ENCODE measurements around the gene MAP2K7.

The MAP2K7 gene

DNA sequence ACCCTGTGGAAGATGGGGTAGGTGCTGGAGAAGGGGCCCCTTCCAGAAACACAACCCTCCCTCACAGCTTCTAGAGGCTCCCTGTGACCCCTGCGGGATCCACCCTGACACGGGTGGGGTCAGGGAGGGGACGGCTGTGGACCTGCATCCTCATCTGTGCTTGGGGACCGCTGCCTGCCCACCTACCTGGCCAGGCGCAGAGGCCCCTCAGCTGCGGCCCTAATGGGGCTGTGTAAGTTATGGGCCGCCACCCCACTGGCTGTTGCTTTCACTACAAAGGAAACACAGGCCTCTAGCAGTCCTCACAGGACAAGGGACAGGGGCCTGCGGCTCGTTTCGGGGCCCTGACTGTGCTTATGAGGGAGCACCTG is 29.2 kb downstream of the MAP2K7 start:
- H2AFZ ChIP-seq (ENCODE audit: low read length) = no peak overlapping the region
- H3K79me2 ChIP-seq (ENCODE audit: insufficient read depth, low read length) = no peaks in the 10 kb centered on the region
- H3K4me2 ChIP-seq (ENCODE audit: low read depth, low read length, poor library complexity, severe bottlenecking) = no peak overlapping the region
- H3K9me2 ChIP-seq (replicated peaks; ENCODE audit: low read depth, low read length) = no peaks in the 10 kb centered on the region
- H3F3A ChIP-seq (ENCODE audit: low read depth) = no peaks in the 10 kb centered on the region
- H3K9ac ChIP-seq (ENCODE audit: low read depth, low read length, poor library complexity, severe bottlenecking) = no peak overlapping the region
- TF ChIP-seq, protein P1, sequence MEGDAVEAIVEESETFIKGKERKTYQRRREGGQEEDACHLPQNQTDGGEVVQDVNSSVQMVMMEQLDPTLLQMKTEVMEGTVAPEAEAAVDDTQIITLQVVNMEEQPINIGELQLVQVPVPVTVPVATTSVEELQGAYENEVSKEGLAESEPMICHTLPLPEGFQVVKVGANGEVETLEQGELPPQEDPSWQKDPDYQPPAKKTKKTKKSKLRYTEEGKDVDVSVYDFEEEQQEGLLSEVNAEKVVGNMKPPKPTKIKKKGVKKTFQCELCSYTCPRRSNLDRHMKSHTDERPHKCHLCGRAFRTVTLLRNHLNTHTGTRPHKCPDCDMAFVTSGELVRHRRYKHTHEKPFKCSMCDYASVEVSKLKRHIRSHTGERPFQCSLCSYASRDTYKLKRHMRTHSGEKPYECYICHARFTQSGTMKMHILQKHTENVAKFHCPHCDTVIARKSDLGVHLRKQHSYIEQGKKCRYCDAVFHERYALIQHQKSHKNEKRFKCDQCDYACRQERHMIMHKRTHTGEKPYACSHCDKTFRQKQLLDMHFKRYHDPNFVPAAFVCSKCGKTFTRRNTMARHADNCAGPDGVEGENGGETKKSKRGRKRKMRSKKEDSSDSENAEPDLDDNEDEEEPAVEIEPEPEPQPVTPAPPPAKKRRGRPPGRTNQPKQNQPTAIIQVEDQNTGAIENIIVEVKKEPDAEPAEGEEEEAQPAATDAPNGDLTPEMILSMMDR (conservative IDR thresholded peaks at IDR 0.05; ENCODE audit: low read length) = no peak
- TF ChIP-seq EZH2phosphoT487 (IDR thresholded peaks at IDR 0.05; ENCODE audit: borderline replicate concordance) = no peak
- no peaks in the 10 kb centered on the region for H3K27me3 ChIP-seq (ENCODE audit: insufficient read depth, low read length, poor library complexity, severe bottlenecking)
- H3K9me3 ChIP-seq (ENCODE audit: insufficient read depth, low read depth, low read length) = no peaks in the 10 kb centered on the region
- H4K20me1 ChIP-seq (ENCODE audit: insufficient read depth, low read length, poor library complexity, severe bottlenecking) = no peaks in the 10 kb centered on the region
- no peak overlapping the region for H3K4me3 ChIP-seq (ENCODE audit: low read length, poor library complexity, severe bottlenecking)
- peaks cover 44% of the 10 kb centered on the region; the same call in 1 of the 2 replicates for H3K36me3 ChIP-seq (ENCODE audit: insufficient read depth, low read length)
- H3K4me1 ChIP-seq (ENCODE audit: insufficient read depth, low read length, poor library complexity, severe bottlenecking) = no peaks in the 10 kb centered on the region

DNA sequence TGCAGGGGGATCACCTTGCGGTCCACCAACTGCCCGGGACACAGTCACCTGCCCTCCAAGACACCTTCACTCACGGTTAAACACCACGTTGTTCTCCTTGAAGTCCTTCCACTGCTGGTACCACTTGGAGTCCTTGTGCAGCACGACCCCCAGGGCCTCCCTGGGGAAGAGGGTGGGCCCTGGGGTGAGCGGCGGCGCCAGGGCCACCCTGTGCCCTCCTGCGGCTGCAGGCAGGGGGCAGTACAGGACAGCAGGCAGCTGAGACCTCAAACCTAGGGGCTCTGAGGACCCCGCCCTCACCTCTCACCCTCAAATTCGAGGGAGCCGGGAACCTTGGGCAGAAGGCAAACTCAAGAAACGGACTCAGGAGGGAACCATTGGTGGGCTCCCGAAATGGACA is 29.7 kb downstream of the MAP2K7 start:
- Histone ChIP-seq H3K9me2 (replicated peaks; ENCODE audit: low read depth, low read length) (no peaks in the 10 kb centered on the region), H3K4me2 (ENCODE audit: low read depth, low read length, poor library complexity, severe bottlenecking) (no peak overlapping the region), H3K9ac (ENCODE audit: low read depth, low read length, poor library complexity, severe bottlenecking) (no peak overlapping the region), H2AFZ (ENCODE audit: low read length) (no peak overlapping the region), H3F3A (ENCODE audit: low read depth) (no peaks in the 10 kb centered on the region), H3K4me1 (ENCODE audit: insufficient read depth, low read length, poor library complexity, severe bottlenecking) (no peaks in the 10 kb centered on the region), H3K36me3 (ENCODE audit: insufficient read depth, low read length) (peaks cover 48% of the 10 kb centered on the region; the same call in 1 of the 2 replicates), H3K27me3 (ENCODE audit: insufficient read depth, low read length, poor library complexity, severe bottlenecking) (no peaks in the 10 kb centered on the region), H4K20me1 (ENCODE audit: insufficient read depth, low read length, poor library complexity, severe bottlenecking) (no peaks in the 10 kb centered on the region), H3K4me3 (ENCODE audit: low read length, poor library complexity, severe bottlenecking) (no peak overlapping the region), H3K79me2 (ENCODE audit: insufficient read depth, low read length) (no peaks in the 10 kb centered on the region), H3K9me3 (ENCODE audit: insufficient read depth, low read depth, low read length) (no peaks in the 10 kb centered on the region)
- TF ChIP-seq EZH2phosphoT487 (IDR thresholded peaks at IDR 0.05; ENCODE audit: borderline replicate concordance) = no peak
- TF ChIP-seq, protein P1 (conservative IDR thresholded peaks at IDR 0.05; ENCODE audit: low read length) = peak; percentile 41

DNA sequence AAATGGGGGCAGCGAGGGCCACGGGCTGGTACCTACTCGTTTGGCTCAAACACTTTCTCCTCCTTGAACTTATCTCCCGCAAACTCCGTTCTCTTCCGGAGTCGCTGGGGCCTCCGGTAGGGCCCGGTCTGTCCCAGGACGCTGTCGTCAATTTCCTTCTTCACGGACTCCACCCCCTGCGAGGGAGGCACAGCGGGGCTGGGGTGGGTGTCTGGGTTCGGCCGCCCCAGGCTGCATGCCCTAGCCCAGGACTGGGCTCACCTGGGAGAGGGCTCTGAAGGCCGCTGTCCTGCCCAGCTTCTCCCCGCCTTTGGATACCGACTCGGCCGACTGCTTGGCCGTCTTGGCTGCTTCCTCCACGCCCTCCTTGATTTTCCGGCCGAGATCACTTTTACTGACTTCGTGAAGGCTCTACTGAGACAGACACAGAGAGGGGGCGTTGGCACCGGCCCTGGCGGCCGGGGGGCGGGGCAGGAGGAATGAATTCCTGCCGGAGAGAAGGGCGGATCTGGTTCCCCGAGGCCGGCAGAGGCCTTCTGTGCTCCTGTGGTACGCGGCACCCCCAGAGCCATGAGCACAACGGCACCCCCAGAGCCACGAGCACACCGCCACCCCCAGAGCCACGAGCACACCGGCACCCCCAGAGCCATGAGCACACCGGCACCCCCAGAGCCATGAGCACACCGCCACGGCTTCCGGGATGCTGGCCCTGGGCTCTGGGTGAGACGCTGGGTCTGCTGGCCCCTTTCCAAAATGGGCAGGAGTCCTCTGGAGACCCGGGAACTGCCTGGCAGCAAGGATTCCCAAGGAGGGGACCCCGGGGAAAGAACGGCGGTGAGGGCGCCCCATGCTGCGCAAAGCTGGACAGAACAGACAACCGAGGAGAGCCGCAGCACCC is 30.4 kb downstream of the MAP2K7 start:
- no peaks in the 10 kb centered on the region for H4K20me1 ChIP-seq (ENCODE audit: insufficient read depth, low read length, poor library complexity, severe bottlenecking)
- H3K9me2 ChIP-seq (replicated peaks; ENCODE audit: low read depth, low read length) = no peaks in the 10 kb centered on the region
- no peak overlapping the region for H3K9ac ChIP-seq (ENCODE audit: low read depth, low read length, poor library complexity, severe bottlenecking)
- no peak overlapping the region for H3K4me3 ChIP-seq (ENCODE audit: low read length, poor library complexity, severe bottlenecking)
- peaks cover 48% of the 10 kb centered on the region; the same call in 1 of the 2 replicates for H3K36me3 ChIP-seq (ENCODE audit: insufficient read depth, low read length)
- H3K4me2 ChIP-seq (ENCODE audit: low read depth, low read length, poor library complexity, severe bottlenecking) = no peak overlapping the region
- H3K4me1 ChIP-seq (ENCODE audit: insufficient read depth, low read length, poor library complexity, severe bottlenecking) = no peaks in the 10 kb centered on the region
- H3K27me3 ChIP-seq (ENCODE audit: insufficient read depth, low read length, poor library complexity, severe bottlenecking) = no peaks in the 10 kb centered on the region
- H3F3A ChIP-seq (ENCODE audit: low read depth) = no peaks in the 10 kb centered on the region
- no peak for TF ChIP-seq EZH2phosphoT487 (IDR thresholded peaks at IDR 0.05; ENCODE audit: borderline replicate concordance)
- TF ChIP-seq, protein P1 (conservative IDR thresholded peaks at IDR 0.05; ENCODE audit: low read length) = no peak
- H3K79me2 ChIP-seq (ENCODE audit: insufficient read depth, low read length) = no peaks in the 10 kb centered on the region
- no peaks in the 10 kb centered on the region for H3K9me3 ChIP-seq (ENCODE audit: insufficient read depth, low read depth, low read length)
- no peak overlapping the region for H2AFZ ChIP-seq (ENCODE audit: low read length)

Data from Loucy (cell line).